ENCODE data around the gene IL24. TPM values are rescaled to one million over a fixed set of nuclear protein-coding genes. Genes with fewer than 3 reads are reported as not detected.

IL24 gene
- total and polyA plus RNA-seq, 2 experiments from 2014 or later: not detected

DNA sequence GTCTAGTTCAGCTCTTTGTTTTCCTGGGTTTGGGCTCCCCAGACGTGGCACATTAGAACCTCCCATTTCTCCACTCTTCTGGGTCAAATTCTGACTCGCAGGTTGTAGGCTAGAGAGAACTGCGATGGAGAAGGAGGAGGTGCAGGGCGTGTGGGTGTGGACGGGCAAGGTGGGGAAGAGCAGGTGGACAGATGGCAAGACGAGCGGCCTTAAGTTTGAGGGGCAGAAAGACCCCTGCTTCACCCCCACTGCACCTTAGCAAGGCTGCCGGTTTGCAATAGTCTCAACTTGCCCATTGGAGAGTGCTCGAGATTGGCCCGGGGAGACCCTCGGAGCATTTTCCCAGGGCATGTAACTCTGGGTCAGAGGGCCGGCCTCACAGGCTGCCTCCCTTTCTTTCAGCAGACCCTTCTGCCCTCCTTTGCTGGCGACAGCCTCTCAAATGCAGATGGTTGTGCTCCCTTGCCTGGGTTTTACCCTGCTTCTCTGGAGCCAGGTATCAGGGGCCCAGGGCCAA, 1.7 kb downstream of the IL24 start:
- Histone ChIP-seq H3K27ac (no peak overlapping the region), H3K4me3 (no peak overlapping the region), H3K9me3 (ENCODE audit: low read depth) (no peaks in the 10 kb centered on the region), H3K36me3 (no peaks in the 10 kb centered on the region), H3K4me1 (ENCODE audit: low read depth) (no peaks in the 10 kb centered on the region), H3K27me3 (peaks cover 6% of the 10 kb centered on the region)
- DNase-seq (ENCODE audit: low read depth in 1 of 2, low spot score in 1 of 2): no peak
- TF ChIP-seq, protein P1, sequence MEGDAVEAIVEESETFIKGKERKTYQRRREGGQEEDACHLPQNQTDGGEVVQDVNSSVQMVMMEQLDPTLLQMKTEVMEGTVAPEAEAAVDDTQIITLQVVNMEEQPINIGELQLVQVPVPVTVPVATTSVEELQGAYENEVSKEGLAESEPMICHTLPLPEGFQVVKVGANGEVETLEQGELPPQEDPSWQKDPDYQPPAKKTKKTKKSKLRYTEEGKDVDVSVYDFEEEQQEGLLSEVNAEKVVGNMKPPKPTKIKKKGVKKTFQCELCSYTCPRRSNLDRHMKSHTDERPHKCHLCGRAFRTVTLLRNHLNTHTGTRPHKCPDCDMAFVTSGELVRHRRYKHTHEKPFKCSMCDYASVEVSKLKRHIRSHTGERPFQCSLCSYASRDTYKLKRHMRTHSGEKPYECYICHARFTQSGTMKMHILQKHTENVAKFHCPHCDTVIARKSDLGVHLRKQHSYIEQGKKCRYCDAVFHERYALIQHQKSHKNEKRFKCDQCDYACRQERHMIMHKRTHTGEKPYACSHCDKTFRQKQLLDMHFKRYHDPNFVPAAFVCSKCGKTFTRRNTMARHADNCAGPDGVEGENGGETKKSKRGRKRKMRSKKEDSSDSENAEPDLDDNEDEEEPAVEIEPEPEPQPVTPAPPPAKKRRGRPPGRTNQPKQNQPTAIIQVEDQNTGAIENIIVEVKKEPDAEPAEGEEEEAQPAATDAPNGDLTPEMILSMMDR (IDR thresholded peaks at IDR 0.05; ENCODE audit: low read depth, low read length): no peak

GRCh38 chr1:206899717-206900116, 2.5 kb downstream of the IL24 start:
- TF ChIP-seq, protein P1 (IDR thresholded peaks at IDR 0.05; ENCODE audit: low read depth, low read length): no peak
- Histone ChIP-seq H3K9me3 (ENCODE audit: low read depth) (no peaks in the 10 kb centered on the region), H3K36me3 (no peaks in the 10 kb centered on the region), H3K4me3 (no peak overlapping the region), H3K4me1 (ENCODE audit: low read depth) (no peaks in the 10 kb centered on the region), H3K27ac (no peak overlapping the region), H3K27me3 (peaks cover 9% of the 10 kb centered on the region)
- peak in 1 of 2 donors; percentile 52 for DNase-seq (ENCODE audit: low read depth in 1 of 2, low spot score in 1 of 2)

GRCh38 chr1:206900149-206900548, 2.9 kb downstream of the IL24 start:
- H3K4me1 ChIP-seq (ENCODE audit: low read depth): no peaks in the 10 kb centered on the region
- TF ChIP-seq, protein P1 (IDR thresholded peaks at IDR 0.05; ENCODE audit: low read depth, low read length): no peak

GRCh38 chr1:206901944-206902343, 4.7 kb downstream of the IL24 start:
- Histone ChIP-seq H3K27me3 (peaks cover 12% of the 10 kb centered on the region), H3K4me1 (ENCODE audit: low read depth) (no peaks in the 10 kb centered on the region), H3K36me3 (no peaks in the 10 kb centered on the region), H3K9me3 (ENCODE audit: low read depth) (no peaks in the 10 kb centered on the region), H3K4me3 (no peak overlapping the region), H3K27ac (no peak overlapping the region)
- TF ChIP-seq, protein P1 (IDR thresholded peaks at IDR 0.05; ENCODE audit: low read depth, low read length): no peak
- no peak for DNase-seq (ENCODE audit: low read depth in 1 of 2, low spot score in 1 of 2)

More at GRCh38 chr1:206900149-206900548, 2.9 kb downstream of the IL24 start:
- Histone ChIP-seq H3K27me3 (peaks cover 12% of the 10 kb centered on the region), H3K4me3 (no peak overlapping the region), H3K36me3 (no peaks in the 10 kb centered on the region), H3K9me3 (ENCODE audit: low read depth) (no peaks in the 10 kb centered on the region), H3K27ac (no peak overlapping the region)
- DNase-seq (ENCODE audit: low read depth in 1 of 2, low spot score in 1 of 2): no peak

GRCh38 chr1:206902702-206903101, 5.5 kb downstream of the IL24 start:
- H3K36me3 ChIP-seq: no peaks in the 10 kb centered on the region
- H3K27ac ChIP-seq: no peak overlapping the region
- DNase-seq (ENCODE audit: low read depth in 1 of 2, low spot score in 1 of 2): no peak
- H3K27me3 ChIP-seq: peaks cover 16% of the 10 kb centered on the region
- no peaks in the 10 kb centered on the region for H3K9me3 ChIP-seq (ENCODE audit: low read depth)
- H3K4me3 ChIP-seq: no peak overlapping the region
- TF ChIP-seq, protein P1 (IDR thresholded peaks at IDR 0.05; ENCODE audit: low read depth, low read length): no peak
- no peaks in the 10 kb centered on the region for H3K4me1 ChIP-seq (ENCODE audit: low read depth)
